Measurements from ENCODE around the gene ACOT11. TPM values are rescaled to one million over a fixed set of nuclear protein-coding genes. Genes with fewer than 3 reads are reported as not detected.
"Not testable (repeated sequence)": the region's sequence is repeated elsewhere in the genome, so short reads cannot be mapped to it uniquely, and the experiment has no call there.

The ACOT11 gene
- total RNA-seq, 2 donors from 2014 or later, result 3.9 to 6.3 TPM

DNA sequence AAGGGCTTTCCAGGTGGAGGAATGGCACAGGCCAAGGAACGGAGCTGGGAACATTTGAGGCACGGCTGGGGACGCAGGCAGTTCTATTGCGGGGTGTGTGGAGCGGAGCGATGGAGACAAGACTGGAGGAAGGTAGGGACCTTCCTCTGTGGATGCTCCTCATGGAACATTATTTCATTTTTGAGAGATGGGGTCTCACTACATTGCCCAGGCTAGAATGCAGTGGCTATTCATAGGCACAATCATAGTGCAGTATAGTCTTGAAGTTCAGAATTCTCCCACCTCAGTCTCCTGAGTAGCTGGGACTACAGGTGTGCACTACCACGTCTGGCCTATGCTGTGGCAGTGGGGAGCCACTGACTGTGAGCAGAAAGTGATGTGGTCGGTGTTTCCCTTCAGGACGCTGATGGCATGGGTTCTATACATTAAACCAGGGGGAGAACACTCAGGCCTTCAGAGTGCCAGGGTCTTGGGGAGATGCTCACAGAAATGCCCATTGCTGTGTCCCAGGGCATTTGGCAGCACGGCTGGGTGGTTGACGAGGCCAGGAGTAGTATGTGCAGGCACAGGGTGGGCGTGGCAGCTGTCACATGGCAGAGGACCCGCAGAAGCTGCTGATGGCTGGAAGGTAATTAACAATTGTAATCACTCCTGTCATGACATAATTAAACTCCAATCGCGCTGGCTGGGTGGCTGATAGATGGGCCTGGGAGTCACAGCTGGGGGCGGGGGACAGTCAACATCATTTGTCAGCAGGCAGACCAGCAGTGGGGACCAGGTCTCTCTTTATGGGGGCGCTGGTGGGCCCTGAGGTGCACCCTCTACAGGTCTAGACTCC is 40.8 kb upstream of the ACOT11 start:
- Histone ChIP-seq H3K4me3 (no peak overlapping the region), H3K27ac (no peak overlapping the region), H3K4me1 (no peaks in the 10 kb centered on the region), H3K36me3 (replicated peaks in 1 of 2; ENCODE audit: insufficient read depth in 1 of 2, low read depth in 2 of 2) (no peaks in the 10 kb centered on the region), H3K9me3 (no peaks in the 10 kb centered on the region), H3K27me3 (no peaks in the 10 kb centered on the region)
- DNase-seq (no peak), ATAC-seq (no peak)
- 67 to 79% methylated on average over 11 to 17 of the region's 17 CpGs for WGBS, 2 donors
- no peak for TF ChIP-seq POLR2A (IDR thresholded peaks at IDR 0.05)
- TF ChIP-seq, protein P1, sequence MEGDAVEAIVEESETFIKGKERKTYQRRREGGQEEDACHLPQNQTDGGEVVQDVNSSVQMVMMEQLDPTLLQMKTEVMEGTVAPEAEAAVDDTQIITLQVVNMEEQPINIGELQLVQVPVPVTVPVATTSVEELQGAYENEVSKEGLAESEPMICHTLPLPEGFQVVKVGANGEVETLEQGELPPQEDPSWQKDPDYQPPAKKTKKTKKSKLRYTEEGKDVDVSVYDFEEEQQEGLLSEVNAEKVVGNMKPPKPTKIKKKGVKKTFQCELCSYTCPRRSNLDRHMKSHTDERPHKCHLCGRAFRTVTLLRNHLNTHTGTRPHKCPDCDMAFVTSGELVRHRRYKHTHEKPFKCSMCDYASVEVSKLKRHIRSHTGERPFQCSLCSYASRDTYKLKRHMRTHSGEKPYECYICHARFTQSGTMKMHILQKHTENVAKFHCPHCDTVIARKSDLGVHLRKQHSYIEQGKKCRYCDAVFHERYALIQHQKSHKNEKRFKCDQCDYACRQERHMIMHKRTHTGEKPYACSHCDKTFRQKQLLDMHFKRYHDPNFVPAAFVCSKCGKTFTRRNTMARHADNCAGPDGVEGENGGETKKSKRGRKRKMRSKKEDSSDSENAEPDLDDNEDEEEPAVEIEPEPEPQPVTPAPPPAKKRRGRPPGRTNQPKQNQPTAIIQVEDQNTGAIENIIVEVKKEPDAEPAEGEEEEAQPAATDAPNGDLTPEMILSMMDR (IDR thresholded peaks at IDR 0.05), result no peak
- intact Hi-C loops (cut with DNase I), result loop anchor here (10.0 kb wide), 1 partner anchor 308 kb away; no protein-coding TSS in a partner anchor

DNA sequence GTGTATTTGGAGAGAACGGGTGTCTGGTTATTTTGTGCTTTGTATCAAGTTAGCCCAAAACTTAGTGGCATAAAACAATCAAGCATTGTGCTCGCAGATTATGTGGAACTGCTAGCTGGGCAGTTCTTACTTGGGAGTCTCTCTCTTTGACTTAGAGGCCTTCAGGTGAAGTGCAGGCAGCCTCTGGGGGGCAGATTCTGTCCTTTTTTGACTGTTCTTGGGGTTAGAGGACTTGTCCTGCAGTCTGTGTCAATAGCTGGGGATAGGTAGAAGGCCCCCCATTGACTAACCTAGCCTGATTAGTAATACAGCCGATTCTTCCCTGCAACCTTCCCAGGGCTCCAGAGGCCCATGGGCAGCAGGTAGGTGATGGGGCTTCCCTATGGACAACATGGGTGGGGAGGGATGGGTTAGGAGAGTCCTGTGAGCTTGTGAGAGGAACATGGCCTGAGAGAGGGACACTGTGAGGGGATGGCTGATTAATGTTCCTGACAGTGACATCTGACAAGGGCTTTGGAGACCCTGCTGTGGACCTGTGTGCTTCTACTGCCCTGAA is 37.2 kb upstream of the ACOT11 start:
- 66 to 76% methylated on average over 3 of the region's 3 CpGs for WGBS, 2 donors
- no peaks in the 10 kb centered on the region for H3K9me3 ChIP-seq
- H3K27ac ChIP-seq, result no peak overlapping the region
- TF ChIP-seq, protein P1 (IDR thresholded peaks at IDR 0.05), result no peak
- TF ChIP-seq POLR2A (IDR thresholded peaks at IDR 0.05), result no peak
- intact Hi-C loops (cut with DNase I), result no loop called here
- DNase-seq (no peak), ATAC-seq (no peak)
- H3K27me3 ChIP-seq, result no peaks in the 10 kb centered on the region
- H3K36me3 ChIP-seq (replicated peaks in 1 of 2; ENCODE audit: insufficient read depth in 1 of 2, low read depth in 2 of 2), result no peaks in the 10 kb centered on the region
- H3K4me1 ChIP-seq, result no peaks in the 10 kb centered on the region
- no peak overlapping the region for H3K4me3 ChIP-seq

DNA sequence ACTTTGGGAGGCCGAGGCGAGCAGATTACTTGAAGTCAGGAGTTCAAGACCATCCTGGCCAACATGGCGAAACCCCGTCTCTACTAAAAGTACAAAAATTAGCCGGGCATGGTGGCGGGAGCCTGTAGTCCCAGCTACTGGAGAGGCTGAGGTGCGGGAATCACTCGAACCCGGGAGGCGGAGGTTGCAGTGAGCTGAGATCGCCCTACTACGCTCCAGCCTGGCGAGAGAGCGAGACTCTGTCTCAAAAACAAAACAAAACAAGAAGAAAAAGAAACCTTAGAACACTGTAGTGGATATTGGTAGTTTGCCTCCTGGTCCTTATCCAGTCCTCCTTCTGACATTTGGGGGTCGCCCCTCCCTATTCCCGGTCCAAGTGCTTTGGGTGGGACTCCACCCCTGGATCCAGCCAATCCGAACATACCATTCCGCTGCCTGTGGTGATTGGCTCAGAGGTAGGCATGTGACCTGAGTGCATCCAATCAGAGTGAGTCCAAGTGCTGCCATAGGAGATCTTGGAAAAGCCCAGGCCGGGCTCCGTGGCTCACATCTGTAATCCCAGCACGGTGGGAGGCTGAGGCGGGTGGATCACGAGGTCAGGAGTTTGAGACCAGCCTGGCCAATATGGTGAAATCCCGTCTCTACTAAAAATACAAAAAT is 34.0 kb upstream of the ACOT11 start:
- whole genome bisulfite sequencing, 2 donors, result 79 to 82% methylated on average over 22 to 24 of the region's 24 CpGs
- intact Hi-C loops (cut with DNase I); H3K9me3 ChIP-seq; H3K4me1 ChIP-seq; H3K27ac ChIP-seq; H3K27me3 ChIP-seq; H3K36me3 ChIP-seq (replicated peaks in 1 of 2; ENCODE audit: insufficient read depth in 1 of 2, low read depth in 2 of 2); H3K4me3 ChIP-seq; ATAC-seq; DNase-seq: not testable (repeated sequence)

DNA sequence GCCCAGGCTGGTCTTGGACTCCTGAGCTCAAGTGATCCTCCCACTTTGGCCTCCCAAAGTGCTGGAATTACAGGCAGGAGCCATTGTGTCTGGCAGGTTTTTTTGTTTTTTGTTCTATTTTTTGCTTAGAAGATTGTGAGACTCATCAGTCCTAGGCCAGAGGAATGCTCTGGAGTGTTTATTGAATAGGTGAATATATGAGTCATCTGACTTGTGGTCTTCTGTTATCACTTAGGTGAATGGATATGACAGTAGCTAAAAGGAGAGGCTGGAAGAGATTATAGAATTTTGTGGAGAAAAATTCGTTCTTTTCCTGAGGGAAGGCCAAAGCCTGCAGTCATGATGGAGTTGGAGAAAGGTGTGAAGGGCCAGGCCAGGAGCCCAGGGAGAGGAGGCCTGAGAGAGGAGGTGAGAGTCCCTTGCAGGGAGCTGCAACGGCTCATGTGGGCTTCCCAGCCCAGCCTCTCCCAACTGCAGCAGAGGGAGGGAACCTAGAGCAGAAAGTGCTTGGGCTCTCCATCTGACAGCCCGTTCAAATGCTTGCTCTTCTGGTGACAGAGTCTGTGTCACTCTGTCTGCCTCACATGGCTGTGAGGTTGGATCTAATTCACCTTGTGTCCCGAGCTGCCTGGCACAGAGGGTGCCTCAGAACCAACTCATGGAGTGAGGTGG is 31.6 kb upstream of the ACOT11 start:
- Histone ChIP-seq H3K27me3 (no peaks in the 10 kb centered on the region), H3K9me3 (no peaks in the 10 kb centered on the region), H3K4me3 (no peak overlapping the region), H3K36me3 (replicated peaks in 1 of 2; ENCODE audit: insufficient read depth in 1 of 2, low read depth in 2 of 2) (no peaks in the 10 kb centered on the region), H3K27ac (no peak overlapping the region), H3K4me1 (no peaks in the 10 kb centered on the region)
- ATAC-seq (no peak), DNase-seq (no peak)
- WGBS, 2 donors, result 32 to 56% methylated on average over 4 of the region's 4 CpGs
- intact Hi-C loops (cut with DNase I), result no loop called here
- TF ChIP-seq, protein P1 (IDR thresholded peaks at IDR 0.05), result no peak
- no peak for TF ChIP-seq POLR2A (IDR thresholded peaks at IDR 0.05)

DNA sequence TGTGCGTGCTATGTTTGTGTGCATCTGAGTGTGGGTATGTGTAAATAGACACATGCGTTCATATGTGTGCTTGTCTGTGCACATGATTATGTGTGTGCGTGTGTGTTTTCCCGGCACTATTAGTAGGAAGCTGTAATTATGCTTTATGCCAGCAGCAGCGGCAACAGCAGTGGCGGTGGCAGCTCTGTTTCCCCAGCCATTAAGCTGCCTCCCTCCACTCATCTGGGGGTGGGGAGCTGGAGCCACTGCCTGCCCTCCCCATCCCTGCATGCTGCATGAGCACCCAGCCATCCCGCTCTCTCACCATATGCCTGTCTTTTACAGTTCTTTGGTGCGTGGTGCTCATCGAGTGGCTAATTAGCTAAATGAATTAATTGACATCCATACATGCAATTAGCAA is 30.5 kb upstream of the ACOT11 start:
- H3K4me3 ChIP-seq, result no peak overlapping the region
- no peaks in the 10 kb centered on the region for H3K36me3 ChIP-seq (replicated peaks in 1 of 2; ENCODE audit: insufficient read depth in 1 of 2, low read depth in 2 of 2)
- no peaks in the 10 kb centered on the region for H3K27me3 ChIP-seq
- TF ChIP-seq, protein P1 (IDR thresholded peaks at IDR 0.05), result no peak
- no peak for TF ChIP-seq POLR2A (IDR thresholded peaks at IDR 0.05)
- 72 to 74% methylated on average over 9 of the region's 9 CpGs for WGBS, 2 donors
- DNase-seq (no peak), ATAC-seq (no peak)
- H3K27ac ChIP-seq, result no peak overlapping the region
- intact Hi-C loops (cut with DNase I), result no loop called here
- no peaks in the 10 kb centered on the region for H3K9me3 ChIP-seq
- H3K4me1 ChIP-seq, result no peaks in the 10 kb centered on the region
